Heart left ventricle (tissue), 13 donors: ENCODE results near the gene THNSL1.

ENCODE experiments used
- POLR2A ChIP-seq, 2 donors: fragments of 450-650 bp; IDR thresholded peaks; one replicate each; pipeline ENCODE4 v1.6.1; 2017; ENCODE audit warnings: antibody characterized with exemption in 2 of 2, mild to moderate bottlenecking in 2 of 2, moderate library complexity in 2 of 2
- TF ChIP-seq, protein P1 (sequence below), 12 donors: fragments of 200-600 bp; sonication (generic) in 4 of 12; IDR thresholded peaks; one replicate each; pipeline versions ENCODE4 v1.5.0 to v1.8.0; 2018 to 2022; ENCODE audit warnings: antibody characterized with exemption in 12 of 12, mild to moderate bottlenecking in 5 of 12
- donor health status: ischemic (EF 13 %, LVEDD 7.1; RV severe dilation, severe dysfunction).
- donor health status: DM: no; HTN: yes; CAD: no.
- donor health status: DM: no; HTN: no; CAD: no.
- donor health status: ischemic (EF 25% LVEDD 6.9; RV normal size, moderate dysfunction).
- donor health status: ischemic (EF 25% LVEDD 5.7; RV mildly dilated, moderate dysfunction).
- donor health status: ischemic (EF 35%, LVEDD 5.7; RV mildly dilated, moderate dysfunction).
- donor health status: nonischemic (EF 11% LVEDD 7.7; RV severe dilation, severe dysfunction).
- donor health status: DM: yes; HTN: yes; CAD: no.
- donor health status: PGD.
- donor health status: ischemic (EF 29% LVEDD 5.4; RV normal size, mild dysfunction).
- donor health status: nonischemic (EF 23%, LVEDD 6.1; RV moderate dilation, normal function).

GRCh38 chr10:25036381-25036780 lies 20.0 kb downstream of the THNSL1 start:
- TF ChIP-seq POLR2A (IDR thresholded peaks at IDR 0.05) = no peak
- TF ChIP-seq, protein P1, sequence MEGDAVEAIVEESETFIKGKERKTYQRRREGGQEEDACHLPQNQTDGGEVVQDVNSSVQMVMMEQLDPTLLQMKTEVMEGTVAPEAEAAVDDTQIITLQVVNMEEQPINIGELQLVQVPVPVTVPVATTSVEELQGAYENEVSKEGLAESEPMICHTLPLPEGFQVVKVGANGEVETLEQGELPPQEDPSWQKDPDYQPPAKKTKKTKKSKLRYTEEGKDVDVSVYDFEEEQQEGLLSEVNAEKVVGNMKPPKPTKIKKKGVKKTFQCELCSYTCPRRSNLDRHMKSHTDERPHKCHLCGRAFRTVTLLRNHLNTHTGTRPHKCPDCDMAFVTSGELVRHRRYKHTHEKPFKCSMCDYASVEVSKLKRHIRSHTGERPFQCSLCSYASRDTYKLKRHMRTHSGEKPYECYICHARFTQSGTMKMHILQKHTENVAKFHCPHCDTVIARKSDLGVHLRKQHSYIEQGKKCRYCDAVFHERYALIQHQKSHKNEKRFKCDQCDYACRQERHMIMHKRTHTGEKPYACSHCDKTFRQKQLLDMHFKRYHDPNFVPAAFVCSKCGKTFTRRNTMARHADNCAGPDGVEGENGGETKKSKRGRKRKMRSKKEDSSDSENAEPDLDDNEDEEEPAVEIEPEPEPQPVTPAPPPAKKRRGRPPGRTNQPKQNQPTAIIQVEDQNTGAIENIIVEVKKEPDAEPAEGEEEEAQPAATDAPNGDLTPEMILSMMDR (IDR thresholded peaks at IDR 0.05) = no peak
